A549 treated with CORT108297 at 1 μM for 4 hours (cell line): Measurements from ENCODE around the gene GAGE12D. TPM values are rescaled to one million over a fixed set of nuclear protein-coding genes. Genes with fewer than 3 reads are reported as not detected.

Experiments used
- total RNA-seq: library from RNA; stranded (reverse); fragments of 200-300 nt; extraction: Qiagen RNA extraction; gene quantifications from 5 replicates; pipeline ENCODE4 v1.2.3, GENCODE V29; 2022

GAGE12D gene
- total RNA-seq, result not detected in 5 replicates

GRCh38 chrX:49541433-49541832 is at the start of gene GAGE12D:
GAGE12D (plus strand) TSS chrX:49541733; CDS start chrX:49542888, 1,155 bp downstream.

GRCh38 chrX:49531877-49532276 is 9.7 kb upstream of the GAGE12D start, which contains the start of gene GAGE12C:
GAGE12C (plus strand) TSS chrX:49532177; CDS start chrX:49533332, 1,155 bp downstream.

GRCh38 chrX:49550989-49551388 is 9.5 kb downstream of the GAGE12D start, which contains the start of gene GAGE12E:
GAGE12E (plus strand) TSS chrX:49551289; CDS start chrX:49552444, 1,155 bp downstream.

GRCh38 chrX:49560542-49560941 is 19.0 kb downstream of the GAGE12D start, which contains the start of gene GAGE12F:
GAGE12F (plus strand) TSS chrX:49560842; CDS start chrX:49561997, 1,155 bp downstream.

GRCh38 chrX:49570100-49570499 is 28.6 kb downstream of the GAGE12D start, which contains the start of gene GAGE12G:
GAGE12G (plus strand) TSS chrX:49570400; CDS start chrX:49571555, 1,155 bp downstream.

GRCh38 chrX:49579649-49580048 is 38.1 kb downstream of the GAGE12D start, which contains the start of gene GAGE12H:
GAGE12H (plus strand) TSS chrX:49579949; CDS start chrX:49581104, 1,155 bp downstream.

GRCh38 chrX:49589196-49589595 is 47.7 kb downstream of the GAGE12D start, which contains the start of gene GAGE2A:
GAGE2A (plus strand) TSS chrX:49589496; CDS start chrX:49590651, 1,155 bp downstream.

Other genes with a start within 250 kb of the GAGE12D start
- not detected in 5 replicates for gene GAGE10, start 238.1 kb upstream of the GAGE12D start, total RNA-seq
- gene GAGE12J, start 219.7 kb upstream of the GAGE12D start, total RNA-seq, result not detected in 5 replicates
- 0.17 TPM in 1 of 5 replicates, not detected in the others for gene GAGE13, start 210.2 kb upstream of the GAGE12D start, total RNA-seq
- not detected in 5 replicates for gene GAGE12C, start 9.6 kb upstream of the GAGE12D start, total RNA-seq
- gene GAGE12E, start 9.6 kb downstream of the GAGE12D start, total RNA-seq, result not detected in 5 replicates
- not detected in 5 replicates for gene GAGE12F, start 19.1 kb downstream of the GAGE12D start, total RNA-seq
- gene GAGE12G, start 28.7 kb downstream of the GAGE12D start, total RNA-seq, result not detected in 5 replicates
- not detected in 5 replicates for gene GAGE12H, start 38.2 kb downstream of the GAGE12D start, total RNA-seq
- gene GAGE2A, start 47.8 kb downstream of the GAGE12D start, total RNA-seq, result not detected in 5 replicates
- gene GAGE1, start 57.3 kb downstream of the GAGE12D start, total RNA-seq, result not detected in 5 replicates
- gene PAGE1, start 154.3 kb downstream of the GAGE12D start, total RNA-seq, result 0.25 to 0.31 TPM in 2 of 5 replicates, not detected in the others